Measurements from ENCODE around the gene USP3.

DNA sequence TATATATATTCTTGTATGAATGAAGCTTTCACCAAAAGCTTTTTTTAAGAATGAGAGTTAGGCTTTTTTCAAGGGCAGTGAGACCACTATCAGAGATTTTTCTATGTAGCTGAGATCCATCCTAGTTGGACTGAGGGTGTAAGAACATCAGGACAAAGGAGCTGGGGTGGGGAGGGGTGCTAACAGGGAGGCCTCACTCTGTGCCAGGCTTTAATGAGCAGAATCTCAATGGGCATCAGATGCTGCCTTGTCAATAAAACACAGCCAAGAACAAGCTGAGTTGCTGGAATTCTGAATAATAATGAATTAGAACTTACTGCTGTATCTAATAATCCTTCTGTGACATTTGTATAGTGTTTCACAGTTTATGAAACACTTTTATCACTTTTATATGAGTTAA is 41.4 kb upstream of the USP3 start:
- no peak for TF ChIP-seq POLR2A (IDR thresholded peaks at IDR 0.05)
- TF ChIP-seq, protein P1, sequence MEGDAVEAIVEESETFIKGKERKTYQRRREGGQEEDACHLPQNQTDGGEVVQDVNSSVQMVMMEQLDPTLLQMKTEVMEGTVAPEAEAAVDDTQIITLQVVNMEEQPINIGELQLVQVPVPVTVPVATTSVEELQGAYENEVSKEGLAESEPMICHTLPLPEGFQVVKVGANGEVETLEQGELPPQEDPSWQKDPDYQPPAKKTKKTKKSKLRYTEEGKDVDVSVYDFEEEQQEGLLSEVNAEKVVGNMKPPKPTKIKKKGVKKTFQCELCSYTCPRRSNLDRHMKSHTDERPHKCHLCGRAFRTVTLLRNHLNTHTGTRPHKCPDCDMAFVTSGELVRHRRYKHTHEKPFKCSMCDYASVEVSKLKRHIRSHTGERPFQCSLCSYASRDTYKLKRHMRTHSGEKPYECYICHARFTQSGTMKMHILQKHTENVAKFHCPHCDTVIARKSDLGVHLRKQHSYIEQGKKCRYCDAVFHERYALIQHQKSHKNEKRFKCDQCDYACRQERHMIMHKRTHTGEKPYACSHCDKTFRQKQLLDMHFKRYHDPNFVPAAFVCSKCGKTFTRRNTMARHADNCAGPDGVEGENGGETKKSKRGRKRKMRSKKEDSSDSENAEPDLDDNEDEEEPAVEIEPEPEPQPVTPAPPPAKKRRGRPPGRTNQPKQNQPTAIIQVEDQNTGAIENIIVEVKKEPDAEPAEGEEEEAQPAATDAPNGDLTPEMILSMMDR (IDR thresholded peaks at IDR 0.05), result no peak
